HG03108 (cell line): ENCODE data around the gene LGALS1.
"Not testable (repeated sequence)": the region's sequence is repeated elsewhere in the genome, so short reads cannot be mapped to it uniquely, and the experiment has no call there.

ENCODE experiments used
- ATAC-seq: cut with Tn5 transposase; IDR thresholded peaks from one replicate; pipeline ENCODE4 v1.9.1; 2021; ENCODE audit warnings: moderate library complexity; ENCODE audit not compliant: unreplicated experiment

LGALS1 gene

DNA sequence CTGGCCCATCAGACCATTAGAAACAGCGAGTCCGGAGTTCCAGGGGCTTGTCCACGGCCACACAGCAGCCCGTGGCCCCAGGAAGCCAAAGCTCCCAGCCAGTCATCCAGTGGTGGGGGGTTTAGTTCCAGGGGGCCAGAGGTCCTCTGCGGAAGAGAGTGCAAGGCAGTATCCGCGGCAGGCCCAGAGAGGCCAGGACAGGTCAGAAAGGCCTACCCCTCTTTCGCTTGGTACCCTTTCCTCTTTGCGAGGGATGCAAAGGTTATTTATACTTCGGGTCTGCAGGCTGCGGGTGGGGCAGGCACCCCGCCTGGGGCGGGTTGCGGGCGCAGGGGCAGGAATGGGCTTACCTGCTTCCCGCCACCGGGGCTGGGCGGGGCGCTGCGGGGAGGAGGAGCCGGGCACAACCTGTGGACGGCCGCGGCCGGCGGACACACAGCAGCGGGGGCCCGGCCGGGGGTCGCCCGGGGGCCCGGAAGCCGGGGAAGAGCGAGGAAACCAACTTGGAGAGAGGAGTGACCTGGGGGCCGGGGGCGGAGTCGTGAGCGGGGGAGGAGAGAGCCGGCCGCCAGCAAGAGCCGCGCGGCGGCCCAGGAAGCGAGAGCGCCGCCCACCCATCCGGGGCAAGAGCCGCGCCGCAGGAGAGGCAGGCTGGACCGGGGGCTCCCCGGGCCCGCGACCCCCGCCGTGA lies 36.2 kb upstream of the LGALS1 start, which contains the start of gene SH3BP1:
Gene SH3BP1, plus strand, starts transcription at position 600 of the 691 bp plus-strand sequence. CDS start 119 bp downstream, outside the sequence.
- ATAC-seq: no peak

- no peak for ATAC-seq
Observed at GRCh38 chr22:37639771-37640590, 35.5 kb upstream of the LGALS1 start.

DNA sequence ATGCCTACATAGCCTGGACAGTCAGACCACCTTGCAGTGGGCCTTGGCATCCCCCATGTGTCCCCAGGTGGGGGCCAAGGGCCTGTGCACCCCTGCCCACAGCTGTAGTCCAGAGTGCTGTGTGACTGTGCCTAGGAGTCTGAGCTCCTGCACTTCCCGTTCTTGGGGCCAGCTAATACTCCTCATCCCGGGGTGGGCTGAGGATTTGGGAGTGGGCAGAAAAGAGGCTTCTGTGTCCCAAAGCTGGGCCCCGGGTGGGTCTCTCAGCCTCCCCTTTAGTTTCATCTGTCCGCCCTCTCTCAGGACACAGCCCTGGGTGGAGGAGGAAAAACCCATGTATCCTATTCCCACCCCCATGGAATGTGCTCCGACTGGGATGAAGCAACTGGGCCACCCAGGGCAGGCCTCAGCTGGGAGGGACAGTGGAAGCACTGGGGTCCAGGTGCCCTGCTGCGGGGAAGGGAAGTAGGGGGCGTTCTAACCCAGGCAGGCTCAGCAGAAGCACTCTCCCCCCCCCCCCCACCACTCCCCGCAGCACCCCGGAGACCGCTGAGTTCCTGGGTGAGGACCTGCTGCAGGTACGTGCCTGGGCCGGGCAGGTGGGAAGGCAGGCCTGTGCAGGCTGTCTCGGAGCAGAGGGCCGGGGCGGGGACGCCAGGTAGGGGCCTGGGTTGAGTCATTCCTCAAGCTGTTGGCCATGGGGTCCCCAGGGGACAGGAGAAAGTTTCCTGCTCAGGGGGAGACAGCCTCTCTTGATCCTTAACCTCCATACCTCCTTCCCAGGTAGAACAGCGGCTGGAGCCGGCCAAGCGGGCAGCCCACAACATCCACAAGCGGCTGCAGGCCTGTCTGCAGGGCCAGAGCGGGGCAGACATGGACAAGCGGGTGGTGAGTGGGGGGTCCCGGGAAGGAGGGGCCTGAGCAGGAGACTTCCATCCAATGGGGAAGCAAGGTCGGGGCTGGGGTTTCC lies 34.6 kb upstream of the LGALS1 start:
- no peak for ATAC-seq

DNA sequence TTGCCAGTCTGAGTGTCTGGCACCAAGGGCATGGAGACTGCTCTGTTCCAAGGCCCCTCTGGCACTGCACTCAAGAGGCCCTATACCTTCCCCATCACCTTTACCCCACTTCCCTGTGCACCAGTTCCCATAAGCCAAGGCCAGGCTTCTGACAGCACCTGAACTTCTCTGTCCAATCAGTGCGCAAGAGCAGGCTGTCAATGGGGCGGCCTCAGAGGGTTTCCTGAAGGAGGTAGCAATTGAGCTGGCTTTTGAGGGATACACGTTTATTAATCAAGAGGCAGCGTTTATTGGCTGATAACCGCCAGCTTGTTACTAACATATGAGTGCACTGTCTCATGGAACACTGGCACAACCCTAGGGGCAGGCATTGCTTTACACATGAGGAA lies 33.9 kb upstream of the LGALS1 start:
- no peak for ATAC-seq

- ATAC-seq: no peak
Observed at GRCh38 chr22:37643225-37643847, 32.1 kb upstream of the LGALS1 start.

GRCh38 chr22:37647317-37647716 lies 28.1 kb upstream of the LGALS1 start:
- ATAC-seq: no peak

DNA sequence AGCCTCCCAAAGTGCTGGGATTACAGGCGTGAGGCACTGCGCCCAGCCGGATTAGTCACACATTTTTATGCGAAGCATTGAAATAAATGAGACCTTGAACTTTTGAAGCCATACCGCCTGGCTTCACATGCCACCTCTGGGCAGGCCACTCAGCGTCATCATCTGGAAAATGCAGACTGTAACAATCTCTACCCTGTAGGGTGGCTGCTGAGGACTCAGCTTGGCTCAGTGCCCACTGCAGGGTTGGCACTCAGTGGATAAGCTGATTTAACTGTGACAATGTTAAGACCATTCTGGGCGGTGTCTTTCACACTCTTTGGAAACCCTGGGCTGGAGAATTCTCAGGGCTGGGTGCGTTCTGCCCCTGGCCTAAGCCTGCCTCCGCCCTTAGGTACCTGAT lies 27.5 kb upstream of the LGALS1 start:
- ATAC-seq: no peak

GRCh38 chr22:37650463-37651136 lies 24.8 kb upstream of the LGALS1 start:
- ATAC-seq: no peak

- no peak for ATAC-seq
Observed at GRCh38 chr22:37654563-37655251, 20.7 kb upstream of the LGALS1 start.

- ATAC-seq: no peak
Observed at GRCh38 chr22:37655252-37655563, 20.2 kb upstream of the LGALS1 start.

DNA sequence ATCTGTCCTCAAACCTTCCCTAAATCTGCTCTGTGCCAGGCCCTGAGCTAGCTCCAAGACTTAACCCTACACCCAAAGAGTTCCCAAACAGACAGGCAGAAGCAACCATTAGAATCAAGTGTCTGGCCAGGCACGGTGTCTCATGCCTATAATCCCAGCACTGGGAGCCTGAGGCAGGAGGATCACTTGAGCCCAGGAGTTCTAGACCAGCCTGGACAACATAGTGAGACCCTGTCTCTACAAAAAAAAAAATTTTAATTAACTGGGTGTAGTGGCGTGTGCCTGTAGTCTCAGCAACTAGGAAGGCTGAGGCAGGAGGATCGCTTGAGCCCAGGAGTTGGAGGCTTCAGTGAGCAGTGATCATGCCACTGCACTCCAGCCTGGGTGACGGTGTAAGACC lies 18.9 kb upstream of the LGALS1 start:
- ATAC-seq: not testable (repeated sequence)

GRCh38 chr22:37657590-37658132 lies 17.8 kb upstream of the LGALS1 start:
- ATAC-seq: no peak

GRCh38 chr22:37658133-37659065 lies 17.0 kb upstream of the LGALS1 start, which contains the start of gene PDXP:
PDXP (plus strand) TSS chr22:37658723; CDS start chr22:37658783, 60 bp downstream.
- peak; percentile 83 for ATAC-seq

DNA sequence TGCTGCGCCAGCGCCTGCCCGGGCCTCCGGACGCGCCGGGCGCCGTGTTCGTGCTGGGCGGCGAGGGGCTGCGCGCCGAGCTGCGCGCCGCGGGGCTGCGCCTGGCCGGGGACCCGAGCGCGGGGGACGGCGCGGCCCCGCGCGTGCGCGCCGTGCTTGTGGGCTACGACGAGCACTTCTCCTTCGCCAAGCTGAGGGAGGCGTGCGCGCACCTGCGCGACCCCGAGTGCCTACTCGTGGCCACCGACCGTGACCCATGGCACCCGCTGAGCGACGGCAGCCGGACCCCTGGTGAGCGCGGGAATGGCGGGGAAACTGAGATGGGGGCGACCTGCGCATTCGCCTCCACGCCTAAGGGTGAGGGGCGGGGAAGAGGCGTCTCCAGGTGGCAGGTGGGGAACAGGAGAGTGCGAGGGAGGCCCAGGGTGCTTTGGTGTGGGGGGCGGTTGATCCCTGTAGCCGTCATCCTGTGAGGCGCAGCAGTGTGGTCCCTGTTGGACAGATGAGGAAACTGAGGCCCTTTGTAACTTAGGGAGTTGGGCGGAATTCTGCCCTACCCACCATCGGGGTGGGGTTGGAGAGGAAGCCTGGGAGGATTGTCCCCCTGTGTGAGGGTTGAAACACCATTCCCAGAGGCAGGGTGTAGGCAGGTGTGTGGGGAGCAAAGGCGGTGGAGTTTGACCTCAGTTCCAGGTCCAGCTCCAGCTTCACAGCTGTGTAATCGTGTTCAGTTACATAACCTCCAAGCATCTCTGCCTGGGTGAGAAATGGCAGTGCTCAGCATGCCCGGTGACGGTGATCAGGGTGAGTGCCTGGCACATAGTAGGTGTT lies 16.2 kb upstream of the LGALS1 start:
- no peak for ATAC-seq

DNA sequence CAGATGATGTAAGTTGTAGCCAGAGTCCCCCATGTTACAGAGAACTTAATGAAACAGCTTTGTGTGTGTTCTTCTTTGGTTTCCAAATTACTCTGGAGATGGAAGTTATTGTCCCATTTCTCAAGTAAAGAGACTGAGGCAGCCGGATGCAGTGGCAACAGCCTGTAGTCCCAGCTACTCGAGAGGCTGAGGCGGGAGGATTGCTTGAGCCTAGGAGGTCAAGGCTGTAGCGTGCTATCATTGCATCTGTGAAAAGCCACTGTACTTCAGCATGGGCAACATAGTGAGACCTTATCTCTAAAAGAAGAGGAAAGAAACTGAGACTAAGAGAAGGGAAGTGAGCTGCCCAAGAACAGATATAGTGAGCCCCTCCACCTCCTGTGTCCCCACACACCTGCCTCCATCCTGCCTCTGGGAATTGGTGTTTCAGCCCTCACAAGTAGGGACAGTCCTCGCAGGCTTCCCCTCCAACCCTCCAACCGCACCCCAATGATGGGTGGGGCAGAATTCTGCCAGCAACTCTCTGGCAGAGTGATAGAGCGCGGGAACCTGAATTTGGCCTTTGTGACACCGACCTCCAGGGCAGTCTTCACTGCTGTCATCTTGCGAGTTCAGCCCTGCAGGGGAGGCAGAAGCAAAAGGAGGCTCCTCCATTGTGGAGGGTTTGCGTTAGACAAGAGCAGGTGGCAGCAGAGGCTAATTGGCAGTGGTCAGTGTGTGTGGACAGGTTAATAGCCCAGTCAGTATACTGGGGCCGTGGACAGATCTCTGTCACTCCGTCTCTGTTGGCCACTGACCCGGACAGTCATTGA lies 15.3 kb upstream of the LGALS1 start:
- no peak for ATAC-seq

DNA sequence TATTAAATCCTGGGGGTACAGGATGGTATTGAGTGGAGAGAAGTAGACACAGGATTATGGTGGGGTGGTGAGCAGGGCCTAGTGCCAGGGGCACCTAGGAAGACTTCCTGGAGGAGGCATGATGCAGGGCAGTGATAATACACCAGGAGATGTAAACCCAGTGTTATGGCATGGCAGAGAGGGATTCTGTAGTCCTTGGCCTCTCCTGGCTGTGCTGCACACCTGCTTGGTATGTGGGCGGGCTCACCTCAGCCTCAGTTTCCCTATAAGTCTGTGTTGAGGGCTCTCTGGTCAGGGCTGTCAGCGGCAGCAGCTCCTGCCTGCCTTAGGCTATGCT lies 14.8 kb upstream of the LGALS1 start:
- ATAC-seq: no peak
